Panc1 (cell line): ENCODE data around the gene MYRIP.

Experiments used
- POLR2AphosphoS5 ChIP-seq: IDR thresholded peaks from 2 replicates; pipeline ENCODE4 v1.6.1; 2012; ENCODE audit warnings: mild to moderate bottlenecking, low read depth, low read length, moderate library complexity
- SIN3A ChIP-seq: IDR thresholded peaks from 2 replicates; pipeline ENCODE4 v1.6.1; 2012; ENCODE audit warnings: low read depth, mild to moderate bottlenecking, low read length, moderate library complexity, borderline replicate concordance; ENCODE audit not compliant: insufficient read depth
- TCF7L2 ChIP-seq: IDR thresholded peaks from 2 replicates; pipeline ENCODE4 v1.6.1; 2011; ENCODE audit warnings: mild to moderate bottlenecking, low read depth, low read length, inconsistent platforms
- TF ChIP-seq, protein P1 (sequence below): fragments of 450-650 bp; IDR thresholded peaks from 2 replicates; pipeline ENCODE4 v1.5.1; 2017; ENCODE audit warnings: mild to moderate bottlenecking
- TF ChIP-seq, protein P2 (sequence below), 2 experiments: IDR thresholded peaks; 2 replicates each; pipeline ENCODE4 v1.6.1; 2011 to 2012; ENCODE audit warnings: low read depth in 2 of 2, control low read depth in 1 of 2, low read length in 1 of 2, mild to moderate bottlenecking in 1 of 2, moderate library complexity in 1 of 2; ENCODE audit not compliant: insufficient read depth in 1 of 2

GRCh38 chr3:40224796-40225515 is 415.5 kb downstream of the MYRIP start:
- TF ChIP-seq, protein P1, sequence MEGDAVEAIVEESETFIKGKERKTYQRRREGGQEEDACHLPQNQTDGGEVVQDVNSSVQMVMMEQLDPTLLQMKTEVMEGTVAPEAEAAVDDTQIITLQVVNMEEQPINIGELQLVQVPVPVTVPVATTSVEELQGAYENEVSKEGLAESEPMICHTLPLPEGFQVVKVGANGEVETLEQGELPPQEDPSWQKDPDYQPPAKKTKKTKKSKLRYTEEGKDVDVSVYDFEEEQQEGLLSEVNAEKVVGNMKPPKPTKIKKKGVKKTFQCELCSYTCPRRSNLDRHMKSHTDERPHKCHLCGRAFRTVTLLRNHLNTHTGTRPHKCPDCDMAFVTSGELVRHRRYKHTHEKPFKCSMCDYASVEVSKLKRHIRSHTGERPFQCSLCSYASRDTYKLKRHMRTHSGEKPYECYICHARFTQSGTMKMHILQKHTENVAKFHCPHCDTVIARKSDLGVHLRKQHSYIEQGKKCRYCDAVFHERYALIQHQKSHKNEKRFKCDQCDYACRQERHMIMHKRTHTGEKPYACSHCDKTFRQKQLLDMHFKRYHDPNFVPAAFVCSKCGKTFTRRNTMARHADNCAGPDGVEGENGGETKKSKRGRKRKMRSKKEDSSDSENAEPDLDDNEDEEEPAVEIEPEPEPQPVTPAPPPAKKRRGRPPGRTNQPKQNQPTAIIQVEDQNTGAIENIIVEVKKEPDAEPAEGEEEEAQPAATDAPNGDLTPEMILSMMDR, result no peak
- TF ChIP-seq POLR2AphosphoS5 (no peak), SIN3A (no peak), TCF7L2 (no peak)
- TF ChIP-seq, protein P2, sequence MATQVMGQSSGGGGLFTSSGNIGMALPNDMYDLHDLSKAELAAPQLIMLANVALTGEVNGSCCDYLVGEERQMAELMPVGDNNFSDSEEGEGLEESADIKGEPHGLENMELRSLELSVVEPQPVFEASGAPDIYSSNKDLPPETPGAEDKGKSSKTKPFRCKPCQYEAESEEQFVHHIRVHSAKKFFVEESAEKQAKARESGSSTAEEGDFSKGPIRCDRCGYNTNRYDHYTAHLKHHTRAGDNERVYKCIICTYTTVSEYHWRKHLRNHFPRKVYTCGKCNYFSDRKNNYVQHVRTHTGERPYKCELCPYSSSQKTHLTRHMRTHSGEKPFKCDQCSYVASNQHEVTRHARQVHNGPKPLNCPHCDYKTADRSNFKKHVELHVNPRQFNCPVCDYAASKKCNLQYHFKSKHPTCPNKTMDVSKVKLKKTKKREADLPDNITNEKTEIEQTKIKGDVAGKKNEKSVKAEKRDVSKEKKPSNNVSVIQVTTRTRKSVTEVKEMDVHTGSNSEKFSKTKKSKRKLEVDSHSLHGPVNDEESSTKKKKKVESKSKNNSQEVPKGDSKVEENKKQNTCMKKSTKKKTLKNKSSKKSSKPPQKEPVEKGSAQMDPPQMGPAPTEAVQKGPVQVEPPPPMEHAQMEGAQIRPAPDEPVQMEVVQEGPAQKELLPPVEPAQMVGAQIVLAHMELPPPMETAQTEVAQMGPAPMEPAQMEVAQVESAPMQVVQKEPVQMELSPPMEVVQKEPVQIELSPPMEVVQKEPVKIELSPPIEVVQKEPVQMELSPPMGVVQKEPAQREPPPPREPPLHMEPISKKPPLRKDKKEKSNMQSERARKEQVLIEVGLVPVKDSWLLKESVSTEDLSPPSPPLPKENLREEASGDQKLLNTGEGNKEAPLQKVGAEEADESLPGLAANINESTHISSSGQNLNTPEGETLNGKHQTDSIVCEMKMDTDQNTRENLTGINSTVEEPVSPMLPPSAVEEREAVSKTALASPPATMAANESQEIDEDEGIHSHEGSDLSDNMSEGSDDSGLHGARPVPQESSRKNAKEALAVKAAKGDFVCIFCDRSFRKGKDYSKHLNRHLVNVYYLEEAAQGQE (IDR thresholded peaks at IDR 0.05; ENCODE audit: insufficient read depth in 1 of 2, low read depth in 2 of 2, low read length in 1 of 2), result no peak
